ENCODE results near the gene RELT. TPM values are rescaled to one million over a fixed set of nuclear protein-coding genes. Genes with fewer than 3 reads are reported as not detected.

Gene RELT
- total RNA-seq, 2 experiments from 2014 or later: 21.5 to 30.8 TPM

DNA sequence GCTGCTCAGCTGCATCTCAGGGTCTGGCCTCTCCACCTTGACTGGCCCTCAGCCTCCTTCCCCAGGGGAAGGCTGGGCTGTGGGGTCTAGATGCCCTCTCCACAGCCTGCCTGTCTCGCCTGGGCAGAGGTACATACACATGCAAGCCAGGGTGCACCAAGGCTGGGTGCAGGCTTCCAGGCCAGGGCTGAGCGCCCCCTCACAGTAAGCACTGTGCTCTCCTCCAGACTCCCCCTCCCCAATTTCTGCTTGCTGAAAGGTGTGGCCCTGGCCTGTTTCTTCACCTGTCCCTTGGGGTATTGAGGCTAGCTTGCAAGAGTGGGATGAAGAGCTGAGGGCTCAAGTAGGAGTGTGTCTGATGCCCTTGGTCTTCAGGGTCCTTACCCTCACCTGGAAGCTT, 22.5 kb downstream of the RELT start:
- no peak for DNase-seq (ENCODE audit: low spot score)
- Histone ChIP-seq H3K4me2 (ENCODE audit: low read length) (no peak overlapping the region), H3K4me3 (ENCODE audit: low read depth, low read length, poor library complexity, severe bottlenecking) (no peak overlapping the region), H3K9me2 (ENCODE audit: insufficient read depth, low read length) (no peaks in the 10 kb centered on the region), H2AFZ (ENCODE audit: low read length) (no peak overlapping the region), H3K9me3 (ENCODE audit: low read length) (no peaks in the 10 kb centered on the region), H4K20me1 (ENCODE audit: insufficient read depth, low read length) (no peaks in the 10 kb centered on the region), H3K4me1 (ENCODE audit: insufficient read depth, low read length, poor library complexity, severe bottlenecking) (no peaks in the 10 kb centered on the region), H3K36me3 (ENCODE audit: insufficient read depth, low read length) (peaks cover 36% of the 10 kb centered on the region; the same call in 1 of the 2 replicates), H3K27ac (ENCODE audit: low read depth, low read length, poor library complexity, severe bottlenecking) (no peak overlapping the region), H3K79me2 (ENCODE audit: insufficient read depth, low read depth, low read length) (no peaks in the 10 kb centered on the region)
- intact Hi-C loops (cut with micrococcal nuclease; ENCODE audit: unreplicated experiment): no loop called here
- ChIA-PET CTCF (ENCODE audit: unreplicated experiment) (no interaction called here), POLR2A (no interaction called here)
- no TSS peak for BruUV-seq (replicated peaks)
- TF ChIP-seq, protein P1, sequence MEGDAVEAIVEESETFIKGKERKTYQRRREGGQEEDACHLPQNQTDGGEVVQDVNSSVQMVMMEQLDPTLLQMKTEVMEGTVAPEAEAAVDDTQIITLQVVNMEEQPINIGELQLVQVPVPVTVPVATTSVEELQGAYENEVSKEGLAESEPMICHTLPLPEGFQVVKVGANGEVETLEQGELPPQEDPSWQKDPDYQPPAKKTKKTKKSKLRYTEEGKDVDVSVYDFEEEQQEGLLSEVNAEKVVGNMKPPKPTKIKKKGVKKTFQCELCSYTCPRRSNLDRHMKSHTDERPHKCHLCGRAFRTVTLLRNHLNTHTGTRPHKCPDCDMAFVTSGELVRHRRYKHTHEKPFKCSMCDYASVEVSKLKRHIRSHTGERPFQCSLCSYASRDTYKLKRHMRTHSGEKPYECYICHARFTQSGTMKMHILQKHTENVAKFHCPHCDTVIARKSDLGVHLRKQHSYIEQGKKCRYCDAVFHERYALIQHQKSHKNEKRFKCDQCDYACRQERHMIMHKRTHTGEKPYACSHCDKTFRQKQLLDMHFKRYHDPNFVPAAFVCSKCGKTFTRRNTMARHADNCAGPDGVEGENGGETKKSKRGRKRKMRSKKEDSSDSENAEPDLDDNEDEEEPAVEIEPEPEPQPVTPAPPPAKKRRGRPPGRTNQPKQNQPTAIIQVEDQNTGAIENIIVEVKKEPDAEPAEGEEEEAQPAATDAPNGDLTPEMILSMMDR (conservative IDR thresholded peaks at IDR 0.05; ENCODE audit: low read length): no peak
- no peak for TF ChIP-seq EZH2phosphoT487 (IDR thresholded peaks at IDR 0.05; ENCODE audit: borderline replicate concordance, low read depth, low read length)

DNA sequence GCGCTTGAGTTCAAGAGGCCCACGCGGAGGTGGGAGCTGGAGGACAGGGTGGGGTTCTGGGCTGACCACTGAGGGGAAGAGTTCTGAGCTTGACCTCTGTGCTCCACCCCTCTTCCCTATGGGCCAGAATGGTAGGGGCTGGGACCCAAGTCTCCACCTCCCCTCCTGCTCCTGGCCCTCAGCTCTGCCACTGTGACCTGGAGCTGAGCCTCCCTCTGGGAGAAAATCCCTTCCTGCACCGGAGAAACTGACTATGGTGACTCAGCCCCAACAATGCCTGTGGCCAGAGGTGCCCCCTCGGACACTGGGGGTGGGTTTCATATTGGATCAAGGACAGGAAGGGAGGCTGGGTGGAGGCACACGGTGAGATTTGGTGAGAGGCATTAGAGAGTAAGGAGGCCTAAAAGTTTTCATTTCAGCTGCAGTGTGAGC, 23.0 kb downstream of the RELT start:
- Histone ChIP-seq H3K27ac (ENCODE audit: low read depth, low read length, poor library complexity, severe bottlenecking) (no peak overlapping the region), H3K79me2 (ENCODE audit: insufficient read depth, low read depth, low read length) (no peaks in the 10 kb centered on the region), H2AFZ (ENCODE audit: low read length) (no peak overlapping the region), H3K36me3 (ENCODE audit: insufficient read depth, low read length) (peaks cover 32% of the 10 kb centered on the region; the same call in 1 of the 2 replicates), H3K9me3 (ENCODE audit: low read length) (no peaks in the 10 kb centered on the region), H4K20me1 (ENCODE audit: insufficient read depth, low read length) (no peaks in the 10 kb centered on the region), H3K4me2 (ENCODE audit: low read length) (no peak overlapping the region), H3K4me3 (ENCODE audit: low read depth, low read length, poor library complexity, severe bottlenecking) (no peak overlapping the region), H3K4me1 (ENCODE audit: insufficient read depth, low read length, poor library complexity, severe bottlenecking) (no peaks in the 10 kb centered on the region), H3K9me2 (ENCODE audit: insufficient read depth, low read length) (no peaks in the 10 kb centered on the region)
- no peak for DNase-seq (ENCODE audit: low spot score)
- ChIA-PET CTCF (ENCODE audit: unreplicated experiment) (interaction anchor here (0.6 kb wide), 1 partner anchor 41 kb away, joined by 3 read pairs; no protein-coding TSS in a partner anchor), POLR2A (no interaction called here)
- no TSS peak for BruUV-seq (replicated peaks)
- TF ChIP-seq, protein P1 (conservative IDR thresholded peaks at IDR 0.05; ENCODE audit: low read length): no peak
- no peak for TF ChIP-seq EZH2phosphoT487 (IDR thresholded peaks at IDR 0.05; ENCODE audit: borderline replicate concordance, low read depth, low read length)
- intact Hi-C loops (cut with micrococcal nuclease; ENCODE audit: unreplicated experiment): no loop called here

DNA sequence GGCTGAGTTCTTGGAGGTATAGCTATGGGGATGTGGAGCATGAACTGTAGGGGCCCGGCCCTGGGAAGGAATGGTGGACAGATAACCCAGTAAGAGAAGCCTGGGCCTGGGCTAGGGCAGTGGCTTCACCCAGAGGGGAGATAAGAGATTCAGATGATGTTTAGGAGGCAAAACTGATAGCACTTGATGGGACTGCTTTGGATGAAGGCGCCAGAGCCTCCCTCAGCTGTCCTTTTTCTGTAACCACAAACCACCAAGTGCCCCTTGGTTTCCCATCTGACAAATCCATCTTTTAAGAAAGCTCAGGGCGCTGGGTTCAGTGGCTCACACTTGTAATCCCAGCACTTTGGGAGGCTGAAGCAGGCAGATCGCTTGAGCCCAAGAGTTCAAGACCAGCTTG, 23.4 kb downstream of the RELT start:
- no peak overlapping the region for H3K4me2 ChIP-seq (ENCODE audit: low read length)
- H3K27ac ChIP-seq (ENCODE audit: low read depth, low read length, poor library complexity, severe bottlenecking): no peak overlapping the region
- intact Hi-C loops (cut with micrococcal nuclease; ENCODE audit: unreplicated experiment): no loop called here
- H3K4me3 ChIP-seq (ENCODE audit: low read depth, low read length, poor library complexity, severe bottlenecking): no peak overlapping the region
- H3K36me3 ChIP-seq (ENCODE audit: insufficient read depth, low read length): peaks cover 28% of the 10 kb centered on the region; the same call in 1 of the 2 replicates
- ChIA-PET CTCF (ENCODE audit: unreplicated experiment) (interaction anchor here (0.5 to 0.6 kb wide), 2 partner anchors 41 to 62 kb away, joined by 3 read pairs; no protein-coding TSS in a partner anchor), POLR2A (interaction anchor here (0.6 kb wide), 1 partner anchor 361 kb away, joined by 3 read pairs; no protein-coding TSS in a partner anchor)
- no peak for DNase-seq (ENCODE audit: low spot score)
- H4K20me1 ChIP-seq (ENCODE audit: insufficient read depth, low read length): no peaks in the 10 kb centered on the region
- H3K79me2 ChIP-seq (ENCODE audit: insufficient read depth, low read depth, low read length): no peaks in the 10 kb centered on the region
- no TSS peak for BruUV-seq (replicated peaks)
- no peaks in the 10 kb centered on the region for H3K9me3 ChIP-seq (ENCODE audit: low read length)
- H3K9me2 ChIP-seq (ENCODE audit: insufficient read depth, low read length): no peaks in the 10 kb centered on the region
- TF ChIP-seq, protein P1 (conservative IDR thresholded peaks at IDR 0.05; ENCODE audit: low read length): no peak
- H3K4me1 ChIP-seq (ENCODE audit: insufficient read depth, low read length, poor library complexity, severe bottlenecking): no peaks in the 10 kb centered on the region
- no peak overlapping the region for H2AFZ ChIP-seq (ENCODE audit: low read length)
